IPS-NIHi7 (cell line): Measurements from ENCODE around the gene MARVELD3.
A peak's percentile ranks its signal among the peaks of the same experiment; 100 is the strongest.

Source experiments
- DNase-seq: peaks from one replicate; pipeline ENCODE4 v3.0.0; 2012; ENCODE audit warnings: mixed read lengths; ENCODE audit errors: extremely low spot score

Gene MARVELD3

GRCh38 chr16:71623597-71623996 lies 2.4 kb upstream of the MARVELD3 start:
- no peak for DNase-seq

- DNase-seq, result no peak
These were observed 702 bp upstream of the MARVELD3 start for GRCh38 chr16:71625113-71625850.

- peak; percentile 77 for DNase-seq
These were observed 852 bp downstream of the MARVELD3 start for GRCh38 chr16:71626858-71627213.

- DNase-seq, result peak; percentile 27
These were observed 1.8 kb downstream of the MARVELD3 start for GRCh38 chr16:71627731-71628181.

- no peak for DNase-seq
These were observed 2.8 kb downstream of the MARVELD3 start for GRCh38 chr16:71628810-71629209.

GRCh38 chr16:71629278-71630016 lies 3.5 kb downstream of the MARVELD3 start:
- no peak for DNase-seq

- no peak for DNase-seq
These were observed 4.8 kb downstream of the MARVELD3 start for GRCh38 chr16:71630808-71631207.

- DNase-seq, result no peak
These were observed 5.8 kb downstream of the MARVELD3 start for GRCh38 chr16:71631776-71632175.

- no peak for DNase-seq
These were observed 9.6 kb downstream of the MARVELD3 start for GRCh38 chr16:71635632-71636031.

GRCh38 chr16:71637398-71637797 lies 11.4 kb downstream of the MARVELD3 start:
- DNase-seq, result peak; percentile 65

- peak; percentile 71 for DNase-seq
These were observed 19.5 kb downstream of the MARVELD3 start for GRCh38 chr16:71645450-71645849.

GRCh38 chr16:71647391-71647790 lies 21.4 kb downstream of the MARVELD3 start:
- no peak for DNase-seq

GRCh38 chr16:71648162-71648561 lies 22.2 kb downstream of the MARVELD3 start:
- no peak for DNase-seq

GRCh38 chr16:71648921-71649320 lies 22.9 kb downstream of the MARVELD3 start:
- DNase-seq, result peak; percentile 64

GRCh38 chr16:71649704-71650103 lies 23.7 kb downstream of the MARVELD3 start:
- no peak for DNase-seq

GRCh38 chr16:71658771-71659170 lies 32.8 kb downstream of the MARVELD3 start:
- DNase-seq, result no peak

- DNase-seq, result no peak
These were observed 33.5 kb downstream of the MARVELD3 start for GRCh38 chr16:71659471-71659870.

- DNase-seq, result no peak
These were observed 40.3 kb downstream of the MARVELD3 start for GRCh38 chr16:71666264-71666663.

- no peak for DNase-seq
These were observed 41.1 kb downstream of the MARVELD3 start for GRCh38 chr16:71666928-71667707.

GRCh38 chr16:71669926-71670536 lies 44.0 kb downstream of the MARVELD3 start:
- no peak for DNase-seq

- DNase-seq, result no peak
These were observed 44.6 kb downstream of the MARVELD3 start for GRCh38 chr16:71670537-71670936.

GRCh38 chr16:71671165-71671564 lies 45.2 kb downstream of the MARVELD3 start:
- no peak for DNase-seq
